Measurements from ENCODE around the gene ETFBKMT.
"Not testable (repeated sequence)": the region's sequence is repeated elsewhere in the genome, so short reads cannot be mapped to it uniquely, and the experiment has no call there.

ETFBKMT gene

DNA sequence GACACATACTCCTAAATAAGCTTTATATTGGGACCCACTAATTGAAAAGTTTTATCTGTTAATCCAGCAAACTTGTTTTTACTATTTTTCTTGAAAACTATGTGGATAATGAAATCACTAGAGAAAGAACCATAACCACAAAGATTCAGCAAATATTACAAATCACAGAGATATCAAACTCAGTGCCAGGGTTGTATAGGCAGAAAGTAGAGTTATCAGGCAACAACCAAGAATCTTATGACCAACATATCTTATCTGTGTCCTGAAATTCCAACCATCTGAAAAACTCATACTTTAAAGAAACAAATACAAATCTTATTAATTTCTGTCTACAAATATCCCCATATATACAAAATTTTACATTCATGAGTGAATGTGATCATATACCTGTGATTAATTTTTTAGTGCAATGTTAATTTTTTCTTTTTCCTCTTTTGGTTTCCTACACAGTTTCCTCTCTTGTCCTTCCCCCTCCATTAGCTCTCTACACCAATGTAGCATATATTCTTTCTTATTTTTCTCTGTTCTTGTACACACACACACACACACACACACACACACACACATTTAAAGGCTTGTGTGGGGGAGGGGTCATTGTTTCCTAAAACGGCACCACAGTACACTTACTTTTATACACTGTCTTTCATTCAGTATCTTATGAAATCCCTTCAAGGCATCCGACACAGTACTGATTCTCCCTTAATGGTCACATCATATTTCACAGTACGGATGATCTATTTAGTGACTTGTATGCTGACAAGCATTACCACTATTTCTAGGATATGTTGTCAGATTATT is 50.7 kb downstream of the ETFBKMT start:
- no peak overlapping the region for H3K4me3 ChIP-seq (ENCODE audit: low read depth, low read length)
- DNase-seq (ENCODE audit: low read depth, low spot score): no peak
- POLR2A ChIA-PET: no interaction called here
- CTCF ChIA-PET: no interaction called here
- TF ChIP-seq, protein P1, sequence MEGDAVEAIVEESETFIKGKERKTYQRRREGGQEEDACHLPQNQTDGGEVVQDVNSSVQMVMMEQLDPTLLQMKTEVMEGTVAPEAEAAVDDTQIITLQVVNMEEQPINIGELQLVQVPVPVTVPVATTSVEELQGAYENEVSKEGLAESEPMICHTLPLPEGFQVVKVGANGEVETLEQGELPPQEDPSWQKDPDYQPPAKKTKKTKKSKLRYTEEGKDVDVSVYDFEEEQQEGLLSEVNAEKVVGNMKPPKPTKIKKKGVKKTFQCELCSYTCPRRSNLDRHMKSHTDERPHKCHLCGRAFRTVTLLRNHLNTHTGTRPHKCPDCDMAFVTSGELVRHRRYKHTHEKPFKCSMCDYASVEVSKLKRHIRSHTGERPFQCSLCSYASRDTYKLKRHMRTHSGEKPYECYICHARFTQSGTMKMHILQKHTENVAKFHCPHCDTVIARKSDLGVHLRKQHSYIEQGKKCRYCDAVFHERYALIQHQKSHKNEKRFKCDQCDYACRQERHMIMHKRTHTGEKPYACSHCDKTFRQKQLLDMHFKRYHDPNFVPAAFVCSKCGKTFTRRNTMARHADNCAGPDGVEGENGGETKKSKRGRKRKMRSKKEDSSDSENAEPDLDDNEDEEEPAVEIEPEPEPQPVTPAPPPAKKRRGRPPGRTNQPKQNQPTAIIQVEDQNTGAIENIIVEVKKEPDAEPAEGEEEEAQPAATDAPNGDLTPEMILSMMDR (IDR thresholded peaks at IDR 0.05; ENCODE audit: insufficient read depth, low read length, missing control alignments): no peak

DNA sequence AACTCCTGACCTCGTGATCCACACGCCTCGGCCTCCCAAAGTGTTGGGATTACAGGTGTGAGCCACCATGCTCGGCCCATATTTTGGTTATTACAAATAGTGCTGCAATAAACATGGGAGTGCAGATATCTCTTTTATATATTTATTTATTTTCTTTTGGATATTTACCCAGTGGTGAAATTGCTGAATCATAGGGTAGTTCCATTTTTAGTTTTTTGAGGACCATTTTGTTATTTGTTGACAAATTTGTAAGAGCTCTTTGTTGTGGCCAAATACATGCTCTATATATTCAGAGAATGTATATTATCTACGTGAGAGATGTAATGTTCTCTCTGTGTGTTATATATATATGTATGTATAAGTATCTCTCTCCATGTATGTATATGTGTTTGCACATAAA is 53.4 kb downstream of the ETFBKMT start:
- no peak overlapping the region for H3K4me3 ChIP-seq (ENCODE audit: low read depth, low read length)
- no peak for DNase-seq (ENCODE audit: low read depth, low spot score)
- POLR2A ChIA-PET: no interaction called here
- TF ChIP-seq, protein P1 (IDR thresholded peaks at IDR 0.05; ENCODE audit: insufficient read depth, low read length, missing control alignments): no peak
- CTCF ChIA-PET: no interaction called here

DNA sequence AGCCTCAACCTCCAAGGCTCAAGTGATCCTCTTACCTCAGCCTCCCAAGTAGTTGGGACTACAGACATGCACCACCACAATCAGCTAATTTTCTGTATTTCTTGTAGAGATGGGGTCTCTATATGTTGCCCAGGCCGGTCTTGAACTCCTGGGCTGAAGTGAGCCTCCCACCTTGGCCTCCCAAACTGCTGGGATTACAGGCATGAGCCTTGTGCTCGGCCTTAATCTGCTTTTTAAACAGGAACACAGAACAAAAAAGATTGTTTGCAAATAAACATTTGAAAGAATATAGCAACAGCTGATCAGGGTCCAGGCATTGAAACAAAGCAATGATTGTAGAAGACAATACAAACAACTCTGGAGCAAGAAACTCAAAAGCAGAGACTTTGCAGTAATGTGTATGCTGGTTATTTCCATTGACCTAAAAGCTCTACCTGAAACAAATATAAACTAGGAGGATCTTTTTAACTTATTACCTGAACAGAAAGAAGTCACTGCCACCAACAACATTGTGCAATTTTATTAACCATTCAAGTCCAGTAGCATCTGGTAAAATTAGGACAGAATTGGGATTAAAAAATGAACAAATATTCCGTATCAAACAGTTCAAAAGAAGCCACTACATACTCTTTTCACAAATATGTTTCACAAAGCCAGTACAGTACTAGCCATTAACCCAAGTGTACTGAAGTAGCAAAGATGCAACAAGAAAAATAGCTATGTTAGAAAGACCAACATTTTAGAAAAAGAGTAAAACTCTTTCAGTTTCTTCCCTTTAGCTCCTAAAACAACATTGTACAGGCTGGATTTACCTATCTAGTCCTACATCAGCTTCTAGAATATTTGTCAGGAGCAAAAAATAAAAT is 55.2 kb downstream of the ETFBKMT start:
- CTCF ChIA-PET: interaction anchor here (1.2 to 2.4 kb wide), 4 partner anchors 12 to 33 kb away, joined by 3 to 6 read pairs (median 4); partner anchors contain the start of gene AMN1
- POLR2A ChIA-PET: no interaction called here
- no peak overlapping the region for H3K4me3 ChIP-seq (ENCODE audit: low read depth, low read length)
- DNase-seq (ENCODE audit: low read depth, low spot score): no peak
- TF ChIP-seq, protein P1 (IDR thresholded peaks at IDR 0.05; ENCODE audit: insufficient read depth, low read length, missing control alignments): no peak

DNA sequence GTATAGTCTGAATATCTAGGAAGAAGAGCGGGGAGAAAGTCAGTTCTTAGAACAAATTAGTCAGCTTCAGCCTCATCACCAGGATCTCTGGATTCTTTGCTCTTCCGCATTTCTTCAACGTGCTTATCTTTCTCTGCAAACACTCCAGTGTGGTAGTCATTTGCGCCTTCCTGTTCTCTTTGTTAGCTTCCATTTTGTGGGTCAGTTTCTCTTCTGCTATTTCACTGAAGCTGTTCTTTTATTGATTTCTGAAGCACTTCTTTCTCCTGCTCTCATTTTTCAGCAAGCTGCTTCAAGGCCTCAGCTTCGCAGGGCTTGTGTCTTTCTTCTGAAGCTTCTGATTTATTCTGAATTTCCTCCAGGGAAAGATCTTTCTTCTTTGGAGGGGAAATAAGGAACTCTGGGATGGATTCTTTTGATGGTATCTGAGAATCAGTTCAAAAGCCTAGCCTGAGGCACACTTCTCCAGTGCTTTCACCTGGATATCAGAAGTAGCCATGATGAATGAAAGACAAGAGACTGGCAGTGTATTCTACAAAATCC is 55.9 kb downstream of the ETFBKMT start:
- DNase-seq (ENCODE audit: low read depth, low spot score): no peak
- ChIA-PET CTCF (interaction anchor here (1.2 to 2.4 kb wide), 4 partner anchors 13 to 33 kb away, joined by 3 to 6 read pairs (median 4); partner anchors contain the start of gene AMN1), POLR2A (no interaction called here)
- TF ChIP-seq, protein P1 (IDR thresholded peaks at IDR 0.05; ENCODE audit: insufficient read depth, low read length, missing control alignments): no peak
- H3K4me3 ChIP-seq (ENCODE audit: low read depth, low read length): no peak overlapping the region

DNA sequence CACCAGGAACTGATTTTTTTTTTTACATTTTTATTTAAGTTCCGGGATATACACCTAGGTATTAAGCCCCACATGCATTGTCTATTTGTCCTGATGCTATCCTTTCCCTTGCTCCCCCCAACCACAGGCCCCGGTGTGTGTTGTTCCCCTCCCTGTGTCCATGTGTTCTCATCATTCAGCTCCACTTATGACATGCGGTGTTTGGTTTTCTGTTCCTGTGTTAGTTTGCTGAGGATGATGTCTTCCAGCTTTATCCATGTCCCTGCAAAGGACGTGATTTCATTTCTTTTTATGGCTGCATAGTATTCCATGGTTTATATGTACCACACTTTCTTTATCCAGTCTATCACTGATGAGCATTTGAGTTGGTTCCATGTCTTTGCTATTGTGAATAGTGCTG is 57.5 kb downstream of the ETFBKMT start:
- CTCF ChIA-PET; DNase-seq (ENCODE audit: low read depth, low spot score); POLR2A ChIA-PET; H3K4me3 ChIP-seq (ENCODE audit: low read depth, low read length): not testable (repeated sequence)

DNA sequence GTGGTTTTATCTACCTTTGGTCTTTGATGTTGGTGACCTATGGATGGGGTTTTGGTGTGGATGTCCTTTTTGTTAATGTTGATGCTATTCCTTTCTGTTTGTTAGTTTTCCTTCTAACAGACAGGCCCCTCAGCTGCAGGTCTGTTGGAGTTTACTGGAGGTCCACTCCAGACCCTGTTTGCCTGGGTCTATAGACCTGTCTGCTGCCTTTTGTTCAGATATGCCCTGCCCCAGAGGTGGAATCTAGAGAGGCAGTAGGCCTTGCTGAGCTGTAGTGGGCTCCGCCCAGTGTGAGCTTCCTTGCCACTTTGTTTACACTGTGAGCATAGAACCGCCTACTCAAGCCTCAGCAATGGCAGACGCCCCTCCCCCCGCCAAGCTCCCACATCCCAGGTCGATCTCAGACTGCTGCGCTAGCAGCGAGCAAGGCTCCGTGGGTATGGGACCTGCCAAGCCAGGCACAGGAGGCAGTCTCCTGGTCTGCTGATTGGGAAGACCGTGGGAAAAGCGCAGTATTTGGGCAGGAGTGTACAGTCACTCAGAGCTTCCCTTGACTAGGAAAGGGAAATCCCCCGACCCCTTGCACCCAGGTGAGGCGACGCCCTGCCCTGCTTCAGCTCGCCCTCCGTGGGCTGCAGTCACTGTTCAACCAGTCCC is 59.2 kb downstream of the ETFBKMT start:
- DNase-seq (ENCODE audit: low read depth, low spot score); CTCF ChIA-PET; POLR2A ChIA-PET; H3K4me3 ChIP-seq (ENCODE audit: low read depth, low read length): not testable (repeated sequence)

DNA sequence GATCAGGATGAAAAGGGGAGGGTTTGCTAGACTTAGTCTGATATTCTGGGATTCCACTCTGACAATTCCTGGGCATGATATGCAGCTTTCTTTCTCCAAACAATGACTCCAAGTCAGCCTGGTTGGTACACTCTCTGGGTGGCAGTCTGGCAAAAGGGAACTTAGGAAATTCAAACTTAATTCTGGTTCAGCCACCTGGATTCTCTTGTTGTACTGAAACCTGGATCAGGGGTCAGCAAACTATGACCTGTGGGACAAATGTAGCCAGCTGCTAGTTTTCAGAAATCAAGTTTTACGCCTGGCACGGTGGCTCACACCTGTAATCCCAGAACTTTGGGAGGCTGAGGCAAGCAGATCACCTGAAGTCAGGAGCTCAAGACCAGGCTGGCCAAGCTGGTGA is 63.1 kb downstream of the ETFBKMT start:
- TF ChIP-seq, protein P1 (IDR thresholded peaks at IDR 0.05; ENCODE audit: insufficient read depth, low read length, missing control alignments): no peak
- no peak overlapping the region for H3K4me3 ChIP-seq (ENCODE audit: low read depth, low read length)
- POLR2A ChIA-PET: no interaction called here
- DNase-seq (ENCODE audit: low read depth, low spot score): no peak
- CTCF ChIA-PET: no interaction called here
